ENCODE results near the gene TIMP2.

TIMP2 gene

DNA sequence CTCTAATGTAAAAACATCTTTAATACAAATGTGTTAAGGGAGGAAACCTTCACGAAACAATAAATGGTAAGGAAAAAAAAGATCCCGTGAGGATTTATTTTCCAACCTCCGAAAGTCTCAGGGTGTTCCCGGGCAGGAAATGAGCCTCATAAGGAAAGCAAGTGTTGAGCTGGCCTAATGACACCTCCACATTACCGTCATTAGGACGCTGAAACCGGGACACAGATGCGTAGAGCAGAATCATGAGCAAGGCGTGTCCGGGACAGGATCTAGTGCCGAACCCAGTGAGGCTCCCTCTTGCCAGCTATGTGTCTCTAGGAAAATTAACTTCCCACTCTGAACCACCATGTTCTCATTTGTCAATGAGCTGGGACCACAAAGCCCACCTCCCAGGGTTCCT is 120.4 kb downstream of the TIMP2 start:
- DNase-seq = no peak
- no peaks in the 10 kb centered on the region for H3K27me3 ChIP-seq (ENCODE audit: insufficient read depth, low read length, poor library complexity)
- H3K36me3 ChIP-seq (ENCODE audit: insufficient read depth, low read length) = peaks cover 87% of the 10 kb centered on the region
- peaks cover 12% of the 10 kb centered on the region for H4K20me1 ChIP-seq (ENCODE audit: insufficient read depth, low read length)
- H3K4me1 ChIP-seq (ENCODE audit: insufficient read depth, low read length) = no peaks in the 10 kb centered on the region
- TF ChIP-seq, protein P1, sequence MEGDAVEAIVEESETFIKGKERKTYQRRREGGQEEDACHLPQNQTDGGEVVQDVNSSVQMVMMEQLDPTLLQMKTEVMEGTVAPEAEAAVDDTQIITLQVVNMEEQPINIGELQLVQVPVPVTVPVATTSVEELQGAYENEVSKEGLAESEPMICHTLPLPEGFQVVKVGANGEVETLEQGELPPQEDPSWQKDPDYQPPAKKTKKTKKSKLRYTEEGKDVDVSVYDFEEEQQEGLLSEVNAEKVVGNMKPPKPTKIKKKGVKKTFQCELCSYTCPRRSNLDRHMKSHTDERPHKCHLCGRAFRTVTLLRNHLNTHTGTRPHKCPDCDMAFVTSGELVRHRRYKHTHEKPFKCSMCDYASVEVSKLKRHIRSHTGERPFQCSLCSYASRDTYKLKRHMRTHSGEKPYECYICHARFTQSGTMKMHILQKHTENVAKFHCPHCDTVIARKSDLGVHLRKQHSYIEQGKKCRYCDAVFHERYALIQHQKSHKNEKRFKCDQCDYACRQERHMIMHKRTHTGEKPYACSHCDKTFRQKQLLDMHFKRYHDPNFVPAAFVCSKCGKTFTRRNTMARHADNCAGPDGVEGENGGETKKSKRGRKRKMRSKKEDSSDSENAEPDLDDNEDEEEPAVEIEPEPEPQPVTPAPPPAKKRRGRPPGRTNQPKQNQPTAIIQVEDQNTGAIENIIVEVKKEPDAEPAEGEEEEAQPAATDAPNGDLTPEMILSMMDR (IDR thresholded peaks at IDR 0.05; ENCODE audit: borderline replicate concordance, extremely low read depth, low read length, poor library complexity, severe bottlenecking) = no peak
- no peak for TF ChIP-seq EZH2 (IDR thresholded peaks at IDR 0.05; ENCODE audit: borderline replicate concordance, low read depth, low read length, severe bottlenecking)
- H3K9ac ChIP-seq (ENCODE audit: low read depth, low read length) = no peak overlapping the region
- H3K27ac ChIP-seq (ENCODE audit: low read length) = no peak overlapping the region
- H2AFZ ChIP-seq (ENCODE audit: low read depth, low read length) = no peak overlapping the region
- H3K4me2 ChIP-seq (ENCODE audit: insufficient read depth, low read length) = no peak overlapping the region
- H3K4me3 ChIP-seq (ENCODE audit: low read depth in 1 of 2, low read length in 2 of 2) = no peak overlapping the region
- H3K9me3 ChIP-seq (ENCODE audit: insufficient read depth, low read length, severe bottlenecking) = no peaks in the 10 kb centered on the region
- no peak for ATAC-seq (ENCODE audit: insufficient read depth, low read depth)
- H3K79me2 ChIP-seq (ENCODE audit: insufficient read depth, low read length) = no peaks in the 10 kb centered on the region

DNA sequence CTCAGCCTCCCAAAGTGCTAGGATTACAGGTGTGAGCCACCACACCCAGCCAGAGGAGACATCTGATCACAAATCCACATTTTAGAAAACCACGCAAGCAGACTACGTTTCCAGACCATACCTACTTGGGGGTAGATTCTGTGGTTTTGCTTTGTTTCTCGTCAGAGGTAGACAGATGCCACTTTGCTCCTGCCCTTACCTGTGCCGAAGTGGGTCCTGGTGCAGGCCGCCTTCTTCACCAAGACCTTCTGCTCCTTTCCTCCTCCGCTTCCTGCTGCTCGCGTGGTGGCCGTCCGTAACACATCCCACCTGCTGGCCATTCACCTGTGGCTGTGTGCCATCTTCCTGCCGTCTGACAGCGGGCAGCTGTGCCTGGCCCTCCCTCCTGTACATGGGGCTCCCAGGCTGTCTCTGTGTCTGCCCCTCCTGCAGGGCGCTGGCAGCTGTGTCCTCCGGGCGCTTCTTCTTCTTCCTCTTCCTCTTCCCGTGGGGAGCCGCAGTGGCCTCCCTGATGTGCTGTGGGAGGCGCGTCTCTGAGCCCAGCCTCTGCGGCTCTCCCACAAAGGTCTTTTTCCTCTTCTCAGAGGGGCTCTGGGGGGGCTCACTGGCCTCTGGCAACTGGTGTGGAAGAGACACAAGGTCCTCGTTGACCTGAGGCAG is 121.9 kb downstream of the TIMP2 start:
- Histone ChIP-seq H3K4me1 (ENCODE audit: insufficient read depth, low read length) (no peaks in the 10 kb centered on the region), H3K4me3 (ENCODE audit: low read depth in 1 of 2, low read length in 2 of 2) (no peak overlapping the region), H3K79me2 (ENCODE audit: insufficient read depth, low read length) (no peaks in the 10 kb centered on the region), H3K9me3 (ENCODE audit: insufficient read depth, low read length, severe bottlenecking) (no peaks in the 10 kb centered on the region), H3K27ac (ENCODE audit: low read length) (no peak overlapping the region), H2AFZ (ENCODE audit: low read depth, low read length) (no peak overlapping the region), H4K20me1 (ENCODE audit: insufficient read depth, low read length) (peaks cover 16% of the 10 kb centered on the region), H3K36me3 (ENCODE audit: insufficient read depth, low read length) (peaks cover 87% of the 10 kb centered on the region), H3K27me3 (ENCODE audit: insufficient read depth, low read length, poor library complexity) (no peaks in the 10 kb centered on the region), H3K4me2 (ENCODE audit: insufficient read depth, low read length) (no peak overlapping the region), H3K9ac (ENCODE audit: low read depth, low read length) (no peak overlapping the region)
- ATAC-seq (ENCODE audit: insufficient read depth, low read depth) (no peak), DNase-seq (no peak)
- TF ChIP-seq, protein P1 (IDR thresholded peaks at IDR 0.05; ENCODE audit: borderline replicate concordance, extremely low read depth, low read length, poor library complexity, severe bottlenecking) = no peak
- no peak for TF ChIP-seq EZH2 (IDR thresholded peaks at IDR 0.05; ENCODE audit: borderline replicate concordance, low read depth, low read length, severe bottlenecking)

Data from DND-41 (cell line).